ENCODE data around the gene ATP5MK.
"Not testable (repeated sequence)": the region's sequence is repeated elsewhere in the genome, so short reads cannot be mapped to it uniquely, and the experiment has no call there.

Gene ATP5MK

GRCh38 chr10:103429647-103430046, 33.4 kb upstream of the ATP5MK start:
- Histone ChIP-seq H3K4me1 (no peaks in the 10 kb centered on the region), H3K9me3 (no peaks in the 10 kb centered on the region), H3K36me3 (peaks cover 84% of the 10 kb centered on the region), H3K4me3 (ENCODE audit: low read depth, low read length) (no peak overlapping the region), H3K27me3 (no peaks in the 10 kb centered on the region)
- no peak for DNase-seq
- TF ChIP-seq CTCF (IDR thresholded peaks at IDR 0.05; ENCODE audit: low read depth, low read length) = no peak

GRCh38 chr10:103428989-103429643, 32.8 kb upstream of the ATP5MK start:
- Histone ChIP-seq H3K4me3 (ENCODE audit: low read depth, low read length) (no peak overlapping the region), H3K4me1 (no peaks in the 10 kb centered on the region), H3K27me3 (no peaks in the 10 kb centered on the region), H3K9me3 (no peaks in the 10 kb centered on the region), H3K36me3 (peaks cover 84% of the 10 kb centered on the region)
- no peak for DNase-seq
- no peak for TF ChIP-seq CTCF (IDR thresholded peaks at IDR 0.05; ENCODE audit: low read depth, low read length)

DNA sequence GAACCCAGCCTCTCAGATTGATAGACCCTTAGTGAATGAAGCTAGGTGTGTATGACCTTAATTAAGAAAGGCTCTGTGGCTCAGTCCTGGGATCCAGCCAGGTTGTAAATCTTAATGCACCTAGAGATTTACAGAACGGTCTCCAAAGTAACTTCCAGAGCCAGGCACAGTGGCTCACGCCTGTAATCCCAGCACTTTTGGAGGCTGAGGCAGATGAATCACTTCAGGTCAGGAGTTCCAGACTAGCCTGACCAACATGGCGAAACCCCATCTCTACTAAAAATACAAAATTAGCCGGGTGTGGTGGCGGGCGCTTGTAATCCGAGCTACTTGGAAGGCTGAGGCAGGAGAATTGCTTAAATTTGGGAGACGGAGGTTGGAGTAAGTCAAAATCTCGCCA, 31.6 kb upstream of the ATP5MK start:
- peaks cover 84% of the 10 kb centered on the region for H3K36me3 ChIP-seq
- DNase-seq = no peak
- H3K4me3 ChIP-seq (ENCODE audit: low read depth, low read length) = no peak overlapping the region
- H3K9me3 ChIP-seq = no peaks in the 10 kb centered on the region
- no peaks in the 10 kb centered on the region for H3K4me1 ChIP-seq
- no peaks in the 10 kb centered on the region for H3K27me3 ChIP-seq
- no peak for TF ChIP-seq CTCF (IDR thresholded peaks at IDR 0.05; ENCODE audit: low read depth, low read length)

DNA sequence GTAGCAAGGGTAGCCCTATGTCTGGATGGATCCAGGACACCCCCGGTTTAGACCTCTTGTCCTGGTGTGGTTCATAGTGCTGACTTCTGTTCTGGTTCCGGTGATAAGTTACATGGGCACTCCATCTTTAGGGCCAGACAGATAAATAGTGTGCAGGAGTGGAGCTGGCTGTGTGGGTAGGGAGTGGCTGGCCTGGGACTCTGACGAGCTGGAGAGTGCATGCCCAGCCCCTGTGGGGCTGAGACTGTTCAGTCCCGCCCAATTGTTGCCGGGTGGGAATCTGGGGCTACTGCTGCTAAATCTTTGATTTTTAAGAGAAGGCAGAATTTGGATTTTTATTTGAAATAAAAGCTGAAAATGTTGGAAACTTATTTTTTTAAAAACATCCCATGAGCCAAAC, 27.5 kb upstream of the ATP5MK start:
- no peak for DNase-seq
- H3K36me3 ChIP-seq = peaks cover 83% of the 10 kb centered on the region
- no peak overlapping the region for H3K4me3 ChIP-seq (ENCODE audit: low read depth, low read length)
- no peaks in the 10 kb centered on the region for H3K27me3 ChIP-seq
- H3K4me1 ChIP-seq = no peaks in the 10 kb centered on the region
- no peaks in the 10 kb centered on the region for H3K9me3 ChIP-seq
- no peak for TF ChIP-seq CTCF (IDR thresholded peaks at IDR 0.05; ENCODE audit: low read depth, low read length)

DNA sequence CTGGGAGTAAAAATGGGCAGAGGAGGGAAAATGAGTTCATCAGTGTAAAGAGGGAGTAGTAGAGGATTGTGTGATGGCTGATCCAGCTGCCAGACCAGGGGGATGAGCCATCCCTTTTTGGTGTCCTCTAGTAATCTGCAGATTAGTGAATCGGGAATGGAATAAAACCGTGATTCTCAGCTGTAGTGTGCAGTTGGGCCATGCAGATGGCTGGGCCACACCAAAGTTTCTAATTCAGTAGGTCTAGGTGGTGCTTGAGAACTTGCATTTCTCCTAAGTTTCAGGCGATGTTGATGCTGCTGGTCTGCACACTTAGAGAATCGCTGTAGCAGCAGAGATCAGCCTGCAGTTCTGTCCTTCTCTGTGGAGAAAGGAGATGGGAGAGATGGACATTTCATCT, 22.8 kb upstream of the ATP5MK start:
- TF ChIP-seq CTCF (IDR thresholded peaks at IDR 0.05; ENCODE audit: low read depth, low read length) = no peak
- Histone ChIP-seq H3K4me1 (no peaks in the 10 kb centered on the region), H3K27me3 (no peaks in the 10 kb centered on the region), H3K36me3 (peaks cover 87% of the 10 kb centered on the region), H3K9me3 (no peaks in the 10 kb centered on the region), H3K4me3 (ENCODE audit: low read depth, low read length) (no peak overlapping the region)
- DNase-seq = no peak

GRCh38 chr10:103417601-103418000, 21.3 kb upstream of the ATP5MK start:
- H3K4me1 ChIP-seq = no peaks in the 10 kb centered on the region
- no peaks in the 10 kb centered on the region for H3K9me3 ChIP-seq
- no peaks in the 10 kb centered on the region for H3K27me3 ChIP-seq
- TF ChIP-seq CTCF (IDR thresholded peaks at IDR 0.05; ENCODE audit: low read depth, low read length) = no peak
- H3K4me3 ChIP-seq (ENCODE audit: low read depth, low read length) = no peak overlapping the region
- peaks cover 87% of the 10 kb centered on the region for H3K36me3 ChIP-seq
- no peak for DNase-seq

DNA sequence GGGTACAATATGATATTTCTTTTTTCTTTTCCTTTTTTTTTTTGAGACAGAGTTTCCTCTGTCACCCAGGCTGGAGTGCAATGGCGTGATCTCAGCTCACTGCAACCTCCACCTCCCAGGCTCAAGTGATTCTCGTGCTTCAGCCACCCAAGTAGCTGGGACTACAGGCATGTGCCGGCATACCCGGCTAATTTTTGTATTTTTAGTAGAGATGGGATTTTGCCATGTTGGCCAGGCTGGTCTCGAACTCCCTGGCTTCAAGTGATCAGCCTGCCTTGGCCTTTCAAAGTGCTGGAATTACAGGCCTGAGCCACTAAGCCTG, 20.8 kb upstream of the ATP5MK start:
- peaks cover 85% of the 10 kb centered on the region for H3K36me3 ChIP-seq
- not testable (repeated sequence) for H3K4me3 ChIP-seq (ENCODE audit: low read depth, low read length); H3K4me1 ChIP-seq; H3K27me3 ChIP-seq; H3K9me3 ChIP-seq; DNase-seq
